Stimulated activated CD4-positive, alpha-beta T cell treated with anti-CD3 and anti-CD28 coated beads, Interleukin-4, amount 100 ng/mL, for 1 hour (primary cell): ENCODE results near the gene TXNDC16.
"Not testable (repeated sequence)": the region's sequence is repeated elsewhere in the genome, so short reads cannot be mapped to it uniquely, and the experiment has no call there.

Source experiments
- DNase-seq: peaks from one replicate; pipeline ENCODE4 v3.0.0-alpha.2; 2020

The TXNDC16 gene, protein sequence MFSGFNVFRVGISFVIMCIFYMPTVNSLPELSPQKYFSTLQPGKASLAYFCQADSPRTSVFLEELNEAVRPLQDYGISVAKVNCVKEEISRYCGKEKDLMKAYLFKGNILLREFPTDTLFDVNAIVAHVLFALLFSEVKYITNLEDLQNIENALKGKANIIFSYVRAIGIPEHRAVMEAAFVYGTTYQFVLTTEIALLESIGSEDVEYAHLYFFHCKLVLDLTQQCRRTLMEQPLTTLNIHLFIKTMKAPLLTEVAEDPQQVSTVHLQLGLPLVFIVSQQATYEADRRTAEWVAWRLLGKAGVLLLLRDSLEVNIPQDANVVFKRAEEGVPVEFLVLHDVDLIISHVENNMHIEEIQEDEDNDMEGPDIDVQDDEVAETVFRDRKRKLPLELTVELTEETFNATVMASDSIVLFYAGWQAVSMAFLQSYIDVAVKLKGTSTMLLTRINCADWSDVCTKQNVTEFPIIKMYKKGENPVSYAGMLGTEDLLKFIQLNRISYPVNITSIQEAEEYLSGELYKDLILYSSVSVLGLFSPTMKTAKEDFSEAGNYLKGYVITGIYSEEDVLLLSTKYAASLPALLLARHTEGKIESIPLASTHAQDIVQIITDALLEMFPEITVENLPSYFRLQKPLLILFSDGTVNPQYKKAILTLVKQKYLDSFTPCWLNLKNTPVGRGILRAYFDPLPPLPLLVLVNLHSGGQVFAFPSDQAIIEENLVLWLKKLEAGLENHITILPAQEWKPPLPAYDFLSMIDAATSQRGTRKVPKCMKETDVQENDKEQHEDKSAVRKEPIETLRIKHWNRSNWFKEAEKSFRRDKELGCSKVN

DNA sequence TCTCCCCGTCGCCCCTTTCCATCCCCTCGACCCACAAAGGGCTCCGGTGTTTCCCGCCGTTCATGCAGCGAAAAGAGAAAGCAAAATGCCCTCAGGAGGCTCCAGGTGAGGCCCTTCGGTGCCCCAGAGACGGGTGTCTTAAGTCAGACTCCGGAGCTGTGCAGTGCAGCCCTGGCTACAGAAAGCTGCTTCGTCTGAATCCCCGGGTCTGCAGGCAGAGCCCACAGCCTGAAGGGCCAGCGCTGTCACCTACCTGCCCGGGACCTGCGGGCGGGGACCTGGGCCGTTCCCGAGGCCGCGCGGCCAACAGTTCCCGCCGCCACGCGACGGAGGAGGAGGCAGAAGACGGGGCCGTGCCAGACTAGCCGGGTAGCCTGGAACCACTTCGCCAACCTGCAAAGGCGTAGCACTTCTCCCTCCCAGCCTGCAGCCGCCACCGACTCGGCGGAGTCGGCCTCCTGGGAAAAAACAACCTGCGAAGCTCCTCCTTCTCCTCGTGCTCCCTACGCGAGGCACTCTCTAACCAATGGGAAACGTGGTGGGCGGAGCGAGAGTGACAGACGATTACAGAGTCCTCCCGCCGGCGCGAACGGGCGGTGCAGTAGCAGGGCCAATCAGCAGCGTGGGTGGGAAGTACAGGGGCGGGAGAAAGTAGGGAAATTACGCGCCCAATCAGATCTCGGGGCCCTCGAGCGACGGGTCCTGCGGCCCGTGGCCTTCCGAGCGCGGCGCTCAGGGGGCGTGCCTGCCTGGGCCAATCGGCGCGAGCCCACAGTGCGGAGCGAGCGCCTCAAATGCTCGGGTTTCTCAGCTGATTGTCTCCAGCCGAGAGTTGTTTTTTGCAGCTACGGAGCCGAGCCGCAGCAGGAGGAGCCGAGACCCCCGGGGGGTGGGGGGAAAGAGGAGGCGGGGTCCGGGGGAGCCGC is at the start of gene TXNDC16, which contains the start of gene GPR137C:
Gene TXNDC16, minus strand, starts transcription at position 443 of the 926 bp plus-strand sequence. CDS start 8,948 bp downstream, outside the sequence.
Gene GPR137C, plus strand, starts transcription at position 774 of the 926 bp plus-strand sequence. CDS start 312 bp downstream, outside the sequence.
- peak; percentile 99 for DNase-seq

DNA sequence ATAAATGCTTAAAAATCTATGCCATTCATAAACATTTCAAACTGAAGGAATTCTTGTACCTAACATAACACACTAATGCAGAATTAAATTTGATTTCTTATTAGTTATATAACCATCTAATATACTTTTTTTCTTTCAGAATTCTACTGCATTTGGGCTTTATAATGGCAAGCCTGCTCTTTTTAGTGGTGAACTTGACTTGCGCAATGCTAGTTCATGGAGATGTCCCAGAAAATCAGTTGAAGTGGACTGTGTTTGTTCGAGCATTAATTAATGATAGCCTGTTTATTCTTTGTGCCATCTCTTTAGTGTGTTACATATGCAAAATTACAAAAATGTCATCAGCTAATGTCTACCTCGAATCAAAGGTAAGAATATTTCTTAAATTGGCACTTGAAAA is 47.7 kb upstream of the TXNDC16 start:
- DNase-seq, result no peak

DNA sequence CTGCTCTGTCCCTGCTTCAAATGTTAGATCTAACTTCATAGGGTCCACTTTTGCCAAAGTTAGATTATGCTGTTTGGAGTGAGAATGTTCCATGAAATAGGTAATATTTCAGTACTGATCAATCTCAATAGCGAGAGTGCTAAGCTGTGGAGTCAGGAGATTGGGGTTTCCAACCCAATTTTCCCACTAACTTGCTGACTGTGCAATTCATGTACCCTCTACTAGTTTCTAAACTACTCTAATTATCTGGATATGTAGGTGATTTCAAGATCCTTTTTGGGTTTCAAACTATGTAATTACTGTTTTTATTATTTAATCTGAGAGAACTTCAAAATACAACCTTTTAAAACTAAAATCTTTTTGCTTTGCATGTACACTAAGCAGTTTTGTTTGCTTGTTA is 46.3 kb upstream of the TXNDC16 start:
- DNase-seq, result no peak

DNA sequence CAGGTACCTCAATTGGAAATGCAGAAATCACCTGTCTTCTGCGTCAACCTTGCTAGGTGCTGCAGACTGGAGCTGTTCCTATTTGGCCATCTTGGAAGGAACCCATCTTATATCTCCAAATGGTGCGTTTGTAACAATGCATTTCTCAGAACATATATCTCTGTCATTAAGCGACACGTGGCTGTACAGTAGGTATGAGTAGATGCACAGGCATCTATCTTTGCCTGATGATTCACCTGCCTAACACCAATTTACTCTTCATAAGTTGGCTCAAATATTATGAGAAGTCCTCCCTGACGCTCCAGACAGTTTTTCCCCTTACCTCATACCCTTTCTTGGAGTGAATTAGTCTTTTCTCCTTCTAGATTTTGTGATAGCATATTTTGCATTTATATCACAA is 44.6 kb upstream of the TXNDC16 start:
- DNase-seq, result no peak

DNA sequence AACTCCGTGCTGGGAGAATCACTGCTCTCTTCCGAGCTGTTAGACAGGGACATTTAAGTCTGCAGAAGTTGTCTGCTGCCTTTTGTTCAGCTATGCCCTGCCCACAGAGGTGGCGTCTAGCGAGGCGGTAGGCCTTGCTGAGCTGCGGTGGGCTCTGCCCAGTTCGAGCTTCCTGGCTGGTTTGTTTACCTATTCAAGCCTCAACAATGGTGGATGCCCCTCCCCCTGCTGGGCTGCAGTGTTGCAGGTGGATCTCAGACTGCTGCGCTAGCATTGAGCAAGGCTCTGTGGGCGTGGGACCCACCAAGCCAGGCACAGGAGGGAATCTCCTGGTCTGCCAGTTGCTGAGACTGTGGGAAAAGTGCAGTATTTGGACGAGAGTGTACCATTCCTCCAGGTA is 44.0 kb upstream of the TXNDC16 start:
- DNase-seq, result no peak

DNA sequence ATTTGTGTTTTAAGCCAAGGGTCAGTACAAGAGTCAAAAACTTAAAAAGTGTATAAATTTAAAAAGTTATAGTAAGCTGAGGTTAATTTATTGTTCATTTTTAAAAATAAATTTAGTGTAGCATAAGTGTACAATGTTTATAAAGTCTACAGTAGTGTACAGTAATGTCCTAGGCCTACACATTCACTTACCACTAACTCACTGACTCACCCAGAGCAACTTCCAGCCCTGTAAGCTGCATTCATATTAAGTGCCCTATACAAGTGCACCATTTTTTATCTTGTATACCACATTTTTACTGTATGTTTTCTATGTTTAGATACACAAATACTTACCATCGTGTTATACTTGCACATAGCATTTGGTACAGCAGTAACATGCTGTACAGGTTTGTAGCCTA is 38.0 kb upstream of the TXNDC16 start:
- no peak for DNase-seq

DNA sequence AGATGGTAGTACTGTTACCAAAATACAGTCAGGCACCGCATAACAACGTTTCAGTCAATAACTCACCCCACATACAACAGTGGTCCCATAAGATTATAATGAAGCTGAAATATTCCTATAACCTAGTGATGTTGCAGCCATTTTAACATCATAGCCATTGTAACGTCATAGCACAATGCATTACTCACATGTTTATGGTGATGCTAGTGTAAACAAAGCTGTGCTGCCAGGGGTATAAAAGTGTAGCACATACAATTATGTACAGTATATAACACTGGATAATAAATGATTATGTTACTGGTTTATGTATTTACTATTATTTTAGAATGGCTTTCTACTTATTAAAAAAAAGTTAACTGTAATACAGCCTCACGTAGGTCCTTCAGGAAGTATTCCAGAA is 37.3 kb upstream of the TXNDC16 start:
- no peak for DNase-seq

DNA sequence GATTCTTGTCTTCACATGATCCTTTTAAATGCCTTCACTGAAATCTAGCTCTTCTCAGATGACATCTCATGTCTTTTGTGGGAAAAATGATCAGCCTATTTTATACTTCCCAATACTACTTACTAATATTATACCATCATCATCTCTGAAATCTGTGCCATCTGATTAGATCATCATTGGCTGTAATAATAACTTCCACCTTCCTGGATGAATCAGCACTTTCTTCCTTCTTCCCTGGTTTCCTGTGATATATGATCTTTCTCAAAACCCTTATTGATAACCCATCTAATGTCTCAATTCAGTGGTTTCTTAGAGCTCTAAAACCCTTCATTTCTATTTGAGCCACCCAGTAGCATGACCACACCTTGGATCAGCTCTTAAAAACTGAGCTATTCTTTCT is 31.2 kb upstream of the TXNDC16 start:
- no peak for DNase-seq

DNA sequence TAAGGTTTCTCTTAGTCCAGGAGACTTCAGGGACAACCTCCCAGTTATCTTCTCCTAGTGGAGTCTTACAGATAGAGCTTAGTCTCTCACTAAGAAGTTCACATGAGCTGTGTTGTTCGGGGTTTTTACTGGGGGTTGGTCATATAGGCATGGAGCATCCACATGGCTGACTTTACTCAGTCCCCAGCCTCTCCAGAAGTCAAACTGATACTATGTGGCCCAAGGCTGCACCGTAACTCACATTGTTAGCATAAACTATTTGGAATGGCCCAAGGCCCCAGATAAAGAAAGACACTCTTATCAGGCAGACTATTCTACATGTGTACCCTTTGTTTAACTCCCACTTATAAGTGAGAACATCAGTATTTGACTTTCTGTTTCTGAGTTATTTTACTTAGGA is 23.6 kb upstream of the TXNDC16 start:
- no peak for DNase-seq

DNA sequence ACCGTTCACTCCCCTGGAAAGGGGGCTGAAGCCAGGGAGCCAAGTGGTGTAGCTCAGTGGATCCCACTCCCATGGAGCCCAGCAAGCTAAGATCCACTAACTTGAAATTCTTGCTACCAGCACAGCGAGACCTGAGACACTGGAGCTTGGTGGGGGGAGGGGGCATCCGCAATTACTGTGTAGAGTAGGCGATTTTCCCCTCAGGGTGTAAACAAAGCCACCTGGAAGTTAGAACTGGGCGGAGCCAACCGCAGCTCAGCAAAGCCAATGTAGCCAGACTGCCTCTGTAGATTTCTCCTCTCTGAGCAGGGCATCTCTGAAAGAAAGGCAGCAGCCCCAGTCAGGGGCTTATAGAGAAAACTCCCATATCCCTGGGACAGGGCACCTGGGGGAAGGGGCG is 16.1 kb upstream of the TXNDC16 start:
- DNase-seq, result not testable (repeated sequence)

DNA sequence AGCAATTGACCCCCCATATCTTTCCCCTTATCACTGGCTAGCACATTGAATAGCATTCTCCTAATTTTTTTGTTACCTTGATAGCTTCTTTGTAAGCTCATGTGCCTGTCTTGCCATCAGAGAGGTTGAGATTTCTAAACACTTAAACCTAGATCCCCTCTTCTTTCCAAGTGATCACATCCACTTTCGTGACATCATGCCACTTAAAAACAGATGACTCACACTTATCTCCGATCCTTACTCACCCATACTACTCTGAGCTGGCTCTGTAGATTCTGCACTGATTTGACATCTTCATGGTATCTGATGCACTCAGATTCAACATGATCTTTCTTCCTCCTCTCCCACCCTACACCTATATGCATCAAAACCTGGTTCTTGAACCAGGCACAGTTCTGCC is 10.8 kb upstream of the TXNDC16 start:
- DNase-seq, result no peak

DNA sequence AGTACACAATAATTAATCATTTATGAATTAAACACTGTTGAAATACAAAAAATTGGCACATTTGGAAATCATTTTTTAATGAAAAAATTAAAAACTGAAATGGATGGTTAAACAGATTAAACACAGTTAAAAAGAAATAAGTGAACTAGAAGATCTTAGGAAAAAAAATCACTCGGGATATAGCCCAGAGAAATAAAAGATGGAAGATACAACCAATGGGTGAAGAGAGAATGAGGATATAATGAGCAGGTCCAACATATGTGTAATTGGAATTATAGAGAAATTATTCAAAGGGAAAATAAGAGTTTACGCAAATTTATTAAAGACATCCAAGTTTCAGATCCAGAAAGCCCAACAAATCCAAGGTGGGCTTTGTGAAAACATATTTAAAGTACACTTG is 6.4 kb upstream of the TXNDC16 start:
- no peak for DNase-seq

DNA sequence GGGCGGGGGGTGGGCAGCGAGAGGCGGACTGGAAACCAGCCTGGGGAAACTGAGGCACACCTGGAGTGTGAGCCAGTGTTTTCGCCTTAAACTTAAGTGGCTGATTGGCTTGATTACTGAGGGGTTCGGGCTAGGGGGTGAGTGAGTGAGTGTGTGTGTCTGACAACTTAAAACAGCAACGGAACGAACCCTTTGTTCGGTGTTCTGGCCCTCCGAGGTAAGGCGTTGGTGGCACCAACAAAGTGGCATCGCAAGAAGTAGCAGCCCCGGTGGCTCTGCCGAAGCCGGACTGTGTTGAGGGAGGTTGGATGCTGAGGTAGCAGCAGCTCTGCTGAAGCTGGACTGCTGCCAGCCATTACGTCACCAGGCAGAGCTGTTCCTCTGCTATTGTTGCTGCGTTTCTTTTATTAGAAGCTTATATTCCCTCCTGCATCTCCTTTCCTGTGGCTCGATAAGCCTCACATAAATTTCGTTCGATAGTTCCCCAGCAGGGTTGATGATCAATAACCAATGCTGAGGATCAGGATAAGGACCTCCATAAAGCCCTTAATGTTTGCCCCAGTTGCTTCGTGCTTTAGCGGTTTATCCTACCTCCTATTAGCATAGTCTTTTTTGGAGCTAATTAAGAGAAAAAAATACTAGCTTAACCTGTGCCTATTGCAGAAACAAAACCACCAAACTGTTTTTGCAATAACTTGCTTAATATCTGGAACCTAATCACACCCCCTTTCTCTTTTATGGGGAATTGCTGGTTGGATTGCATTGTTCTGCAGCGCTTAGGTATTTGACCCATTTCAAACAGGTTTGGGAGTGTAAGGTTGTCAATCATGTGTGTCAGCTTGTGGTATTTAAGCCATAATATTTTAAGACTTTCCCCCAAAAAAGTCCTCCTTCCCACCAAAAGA is 1.6 kb upstream of the TXNDC16 start:
- DNase-seq, result peak; percentile 82

DNA sequence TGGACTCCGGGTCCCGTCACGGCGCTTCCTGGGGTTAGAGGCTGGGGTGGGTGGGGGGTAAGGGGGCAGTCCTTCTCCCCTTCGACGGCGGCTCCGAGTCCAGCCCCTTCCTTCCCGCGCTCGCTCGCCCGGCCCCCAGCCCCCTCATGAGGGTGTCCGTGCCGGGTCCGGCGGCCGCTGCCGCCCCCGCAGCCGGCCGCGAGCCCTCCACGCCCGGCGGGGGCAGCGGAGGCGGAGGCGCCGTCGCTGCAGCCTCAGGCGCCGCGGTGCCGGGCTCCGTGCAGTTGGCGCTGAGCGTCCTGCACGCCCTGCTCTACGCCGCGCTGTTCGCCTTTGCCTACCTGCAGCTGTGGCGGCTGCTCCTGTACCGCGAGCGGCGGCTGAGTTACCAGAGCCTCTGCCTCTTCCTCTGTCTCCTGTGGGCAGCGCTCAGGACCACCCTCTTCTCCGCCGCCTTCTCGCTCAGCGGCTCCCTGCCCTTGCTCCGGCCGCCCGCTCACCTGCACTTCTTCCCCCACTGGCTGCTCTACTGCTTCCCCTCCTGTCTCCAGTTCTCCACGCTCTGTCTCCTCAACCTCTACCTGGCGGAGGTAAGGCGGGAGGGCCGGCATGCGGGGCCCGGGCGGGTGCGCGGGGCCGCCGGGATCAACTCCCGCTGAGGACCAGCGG is 831 bp upstream of the TXNDC16 start:
- peak; percentile 36 for DNase-seq

DNA sequence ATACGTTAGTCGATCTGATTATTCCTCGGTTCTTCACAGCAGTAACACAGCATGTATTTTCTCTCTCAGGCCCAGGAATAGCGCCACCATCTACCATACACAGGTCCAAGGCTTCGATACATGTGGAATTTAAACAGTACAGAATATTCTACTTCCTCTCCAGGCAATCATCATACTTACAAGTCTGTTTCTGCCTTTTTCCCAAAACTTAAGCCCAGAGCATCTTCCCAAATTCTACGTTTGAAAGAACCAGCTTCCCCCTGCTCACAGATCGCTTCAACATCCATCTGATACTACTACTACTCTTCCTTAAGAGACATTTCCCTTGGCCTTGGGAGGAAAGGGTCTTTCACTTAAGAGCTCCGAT is 626 bp downstream of the TXNDC16 start:
- no peak for DNase-seq

DNA sequence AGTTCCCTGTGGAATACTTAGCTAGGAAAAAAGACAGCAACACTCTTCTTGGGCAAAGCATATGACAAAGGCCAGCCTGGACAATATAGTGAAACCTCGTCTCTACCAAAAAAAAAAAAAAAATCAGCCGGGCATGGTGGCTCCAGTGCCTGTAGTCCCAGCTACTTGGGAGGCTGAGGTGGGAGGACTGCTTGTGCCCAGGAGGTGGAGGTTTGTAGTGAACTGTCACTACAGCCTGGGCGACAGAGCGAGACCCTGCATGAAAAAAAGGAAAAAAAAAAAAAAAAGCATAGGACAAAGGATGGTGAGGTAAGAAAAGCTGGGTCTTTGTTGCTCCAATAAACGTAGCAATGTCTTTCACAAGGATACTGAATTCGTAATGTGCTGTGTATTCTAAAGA is 1.1 kb downstream of the TXNDC16 start:
- DNase-seq, result no peak

DNA sequence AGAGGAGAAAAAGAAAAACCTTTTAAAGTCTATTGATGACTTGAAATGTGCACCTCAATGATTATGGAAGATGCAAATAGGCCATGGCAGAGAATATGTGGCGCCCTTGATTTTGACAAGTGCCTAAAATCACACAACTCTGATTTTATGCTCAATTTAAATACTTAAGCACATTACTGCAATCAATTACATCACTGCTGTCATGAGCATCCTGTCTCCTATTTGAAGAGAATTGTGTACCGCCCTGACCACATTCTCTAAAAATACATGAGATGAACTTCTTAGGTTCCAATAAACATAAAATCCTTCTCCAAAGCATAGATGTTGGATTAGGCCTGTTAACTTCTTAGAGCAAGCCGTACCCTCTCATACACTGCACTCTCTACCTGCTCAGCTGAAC is 1.6 kb downstream of the TXNDC16 start:
- no peak for DNase-seq

DNA sequence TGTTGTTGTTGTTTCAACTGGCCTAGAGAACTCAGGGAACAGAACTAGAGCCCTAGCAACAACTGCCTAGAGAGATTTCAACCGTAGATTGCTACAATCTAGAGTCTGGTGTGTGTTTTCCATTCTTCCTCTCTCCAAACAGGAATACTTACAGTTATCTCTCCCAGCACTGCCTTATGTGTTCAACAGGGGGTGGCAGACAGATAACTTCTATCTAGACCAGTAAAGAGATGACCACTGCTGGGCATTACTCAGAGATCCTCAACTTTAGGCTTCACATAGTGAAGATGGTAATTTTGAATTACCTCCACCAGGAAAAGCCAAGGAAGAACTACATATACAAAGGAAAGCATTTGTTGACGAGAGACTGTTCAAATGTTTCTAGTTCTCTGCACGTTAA is 4.8 kb downstream of the TXNDC16 start:
- DNase-seq, result no peak

DNA sequence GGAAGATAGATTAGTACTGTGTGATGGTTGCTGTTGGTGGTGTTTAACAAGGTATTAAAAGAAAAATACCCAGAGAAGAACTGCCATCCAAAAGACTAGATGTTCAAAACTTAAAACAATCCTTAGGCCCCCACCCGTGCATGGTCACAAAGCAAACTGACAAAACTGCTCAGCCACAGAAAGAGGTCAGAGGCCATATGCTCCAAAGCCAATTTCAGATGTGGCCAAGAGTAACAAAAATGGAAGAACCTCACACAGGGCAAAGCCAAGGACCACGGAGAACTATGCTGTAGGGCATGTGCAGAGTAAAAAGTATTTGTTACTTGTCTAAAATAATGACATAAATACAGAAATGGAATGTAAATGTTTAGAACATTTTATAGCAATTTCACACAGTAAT is 5.3 kb downstream of the TXNDC16 start:
- no peak for DNase-seq

DNA sequence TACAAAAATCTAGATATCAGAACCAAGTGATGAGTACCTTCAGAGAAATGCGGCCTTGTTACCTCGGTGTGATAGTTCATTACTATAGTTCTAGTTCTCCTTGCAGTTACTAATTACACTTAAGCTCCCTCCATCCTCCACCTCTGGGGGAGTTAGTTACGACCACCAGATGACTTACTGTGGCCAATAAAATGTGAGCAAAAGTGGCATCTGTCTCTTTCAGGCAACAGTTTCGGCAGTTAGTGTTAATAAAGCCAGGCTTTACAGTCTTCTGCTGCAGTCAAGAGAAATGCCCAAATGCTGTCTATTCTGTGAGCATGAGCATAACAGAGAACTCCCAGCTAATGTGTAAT is 6.0 kb downstream of the TXNDC16 start:
- no peak for DNase-seq

DNA sequence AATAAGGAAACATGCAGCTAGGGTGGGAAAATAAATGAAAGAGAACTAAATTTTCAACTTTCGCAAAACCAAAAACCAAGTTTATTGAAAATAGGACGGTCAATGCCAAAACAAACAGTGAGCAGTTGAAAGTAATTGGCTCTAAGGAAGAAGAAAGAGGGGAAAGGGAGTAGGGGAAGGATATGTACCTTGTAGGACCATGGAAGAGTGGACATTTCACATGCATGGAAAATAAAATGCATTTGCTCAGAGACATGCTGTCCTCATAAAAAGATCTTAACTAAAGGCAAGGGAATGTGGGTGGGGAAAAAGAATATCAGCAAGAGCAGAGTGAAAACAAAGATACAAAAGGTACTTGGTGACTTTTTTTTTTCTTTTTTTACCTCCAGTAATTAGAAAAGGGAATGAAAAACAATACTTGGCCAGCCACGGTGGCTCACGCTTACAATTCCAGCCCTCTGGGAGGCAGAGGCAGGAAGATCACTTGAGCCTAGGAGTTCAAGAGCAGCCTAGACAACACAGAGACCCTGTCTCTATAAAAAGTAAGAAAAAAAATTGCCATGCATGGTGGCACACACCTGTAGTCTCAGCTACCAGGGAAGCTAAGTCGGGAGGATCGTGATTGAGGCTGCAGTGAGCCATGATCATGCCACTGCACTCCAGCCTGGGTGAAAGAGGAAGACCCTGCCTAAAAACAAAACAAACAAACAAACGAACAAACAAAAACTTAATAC is 6.6 kb downstream of the TXNDC16 start:
- DNase-seq, result no peak
